ENCODE data around the gene HM13. TPM values are rescaled to one million over a fixed set of nuclear protein-coding genes. Genes with fewer than 3 reads are reported as not detected.
"Not testable (repeated sequence)": the region's sequence is repeated elsewhere in the genome, so short reads cannot be mapped to it uniquely, and the experiment has no call there.

The HM13 gene
- total RNA-seq, 4 donors from 2014 or later, result 38.4 to 86.0 (median 63.4) TPM

- in situ Hi-C loops (cut with MboI; ENCODE audit: low pct_ligation_motif_present in 1 of 4, low pct_unique_long_range_greater_than_20kb in 1 of 4, low sequenced_read_pairs in 3 of 4), result no loop called here
- Histone ChIP-seq H3K27ac (no peak overlapping the region), H3K9me3 (no peaks in the 10 kb centered on the region), H3K27me3 (no peaks in the 10 kb centered on the region), H3K36me3 (peaks cover 0 to 18% (median 5%) of the 10 kb centered on the region in 4 donors), H3K4me3 (no peak overlapping the region), H3K4me1 (peaks cover 0 to 18% (median 0%) of the 10 kb centered on the region in 4 donors)
- 95 to 100% methylated on average over 3 to 8 of the region's 8 CpGs for WGBS, 2 donors (ENCODE audit: low coverage in 1 of 2)
- TF ChIP-seq POLR2AphosphoS5 (IDR thresholded peaks at IDR 0.05) (no peak), EP300 (IDR thresholded peaks at IDR 0.05; ENCODE audit: low read depth) (no peak), CTCF (IDR thresholded peaks at IDR 0.05) (no peak), POLR2A (IDR thresholded peaks at IDR 0.05) (no peak)
- intact Hi-C loops (cut with DNase I; ENCODE audit: low total_unique reads), result no loop called here
- no peak for DNase-seq
Observed at GRCh38 chr20:31542963-31543362, 28.7 kb downstream of the HM13 start.

- TF ChIP-seq POLR2AphosphoS5 (IDR thresholded peaks at IDR 0.05), result peak in 1 of 3 donors; percentile 28
- TF ChIP-seq EP300 (IDR thresholded peaks at IDR 0.05; ENCODE audit: low read depth), result no peak
- no peak for TF ChIP-seq POLR2A (IDR thresholded peaks at IDR 0.05)
- no peak for TF ChIP-seq CTCF (IDR thresholded peaks at IDR 0.05)
- DNase-seq, result no peak
- no peaks in the 10 kb centered on the region for H3K27me3 ChIP-seq
- H3K36me3 ChIP-seq, result peaks cover 0 to 12% (median 2%) of the 10 kb centered on the region in 4 donors
- no peak overlapping the region for H3K4me3 ChIP-seq
- intact Hi-C loops (cut with DNase I; ENCODE audit: low total_unique reads) (no loop called here), in situ Hi-C loops (cut with MboI; ENCODE audit: low pct_ligation_motif_present in 1 of 4, low pct_unique_long_range_greater_than_20kb in 1 of 4, low sequenced_read_pairs in 3 of 4) (no loop called here)
- 40% methylated on average over 1 of the region's 1 CpG; no CpG with 5 or more reads in 1 of the 2 donors for WGBS, 2 donors (ENCODE audit: low coverage in 1 of 2)
- no peaks in the 10 kb centered on the region for H3K9me3 ChIP-seq
- peaks cover 0 to 28% (median 0%) of the 10 kb centered on the region in 4 donors for H3K4me1 ChIP-seq
- peak overlapping the region in 1 of 4 donors; percentile 37 for H3K27ac ChIP-seq
Observed at GRCh38 chr20:31543966-31544598, 29.8 kb downstream of the HM13 start.

- H3K27me3 ChIP-seq, result no peaks in the 10 kb centered on the region
- 85% methylated on average over 2 of the region's 2 CpGs; no CpG with 5 or more reads in 1 of the 2 donors for WGBS, 2 donors (ENCODE audit: low coverage in 1 of 2)
- intact Hi-C loops (cut with DNase I; ENCODE audit: low total_unique reads), result no loop called here
- DNase-seq, result no peak
- H3K9me3 ChIP-seq, result no peaks in the 10 kb centered on the region
- no peak for TF ChIP-seq POLR2A (IDR thresholded peaks at IDR 0.05)
- TF ChIP-seq POLR2AphosphoS5 (IDR thresholded peaks at IDR 0.05), result no peak
- in situ Hi-C loops (cut with MboI; ENCODE audit: low pct_ligation_motif_present in 1 of 4, low pct_unique_long_range_greater_than_20kb in 1 of 4, low sequenced_read_pairs in 3 of 4), result no loop called here
- H3K4me3 ChIP-seq, result no peak overlapping the region
- peaks cover 0 to 28% (median 0%) of the 10 kb centered on the region in 4 donors for H3K4me1 ChIP-seq
- H3K27ac ChIP-seq, result peak overlapping the region in 1 of 4 donors; percentile 0
- peaks cover 0 to 15% (median 5%) of the 10 kb centered on the region in 4 donors for H3K36me3 ChIP-seq
Observed at GRCh38 chr20:31544600-31544999, 30.4 kb downstream of the HM13 start.

- DNase-seq; H3K9me3 ChIP-seq; H3K27me3 ChIP-seq; in situ Hi-C loops (cut with MboI; ENCODE audit: low pct_ligation_motif_present in 1 of 4, low pct_unique_long_range_greater_than_20kb in 1 of 4, low sequenced_read_pairs in 3 of 4); intact Hi-C loops (cut with DNase I; ENCODE audit: low total_unique reads); H3K4me3 ChIP-seq; H3K27ac ChIP-seq: not testable (repeated sequence)
- Histone ChIP-seq H3K4me1 (peaks cover 0 to 28% (median 0%) of the 10 kb centered on the region in 4 donors), H3K36me3 (peaks cover 0 to 22% (median 8%) of the 10 kb centered on the region in 4 donors)
- WGBS, 2 donors (ENCODE audit: low coverage in 1 of 2), result 72 to 80% methylated on average over 5 of the region's 5 CpGs
Observed at GRCh38 chr20:31545621-31546040, 31.4 kb downstream of the HM13 start.

- H3K27me3 ChIP-seq, result no peaks in the 10 kb centered on the region
- 55 to 62% methylated on average over 8 to 36 of the region's 36 CpGs for WGBS, 2 donors (ENCODE audit: low coverage in 1 of 2)
- in situ Hi-C loops (cut with MboI; ENCODE audit: low pct_ligation_motif_present in 1 of 4, low pct_unique_long_range_greater_than_20kb in 1 of 4, low sequenced_read_pairs in 3 of 4) (no loop called here), intact Hi-C loops (cut with DNase I; ENCODE audit: low total_unique reads) (no loop called here)
- H3K9me3 ChIP-seq, result no peaks in the 10 kb centered on the region
- peaks cover 0 to 18% (median 10%) of the 10 kb centered on the region in 4 donors for H3K36me3 ChIP-seq
- peak; percentile 88 for DNase-seq
- TF ChIP-seq POLR2A (IDR thresholded peaks at IDR 0.05), result peak; percentile 67
- TF ChIP-seq EP300 (IDR thresholded peaks at IDR 0.05; ENCODE audit: low read depth), result no peak
- TF ChIP-seq CTCF (IDR thresholded peaks at IDR 0.05), result peak in 3 of 5 experiments; percentile 6 to 23 (median 14)
- TF ChIP-seq POLR2AphosphoS5 (IDR thresholded peaks at IDR 0.05), result peak; percentile 47 to 86 (median 75)
- H3K4me1 ChIP-seq, result peaks cover 0 to 25% (median 0%) of the 10 kb centered on the region in 4 donors
- peak overlapping the region; percentile 16 to 55 (median 38) for H3K4me3 ChIP-seq
- H3K27ac ChIP-seq, result peak overlapping the region; percentile 79 to 89 (median 86)
Observed at GRCh38 chr20:31547017-31547675, 32.9 kb downstream of the HM13 start.

All from transverse colon (tissue), 4 donors.